Activated naive CD4-positive, alpha-beta T cell treated with Interleukin-2 at 50 U/mL for 16 hours (primary cell): ENCODE results near the gene ABCC8.
"Not testable (repeated sequence)": the region's sequence is repeated elsewhere in the genome, so short reads cannot be mapped to it uniquely, and the experiment has no call there.

Experiments used
- DNase-seq: peaks from one replicate; pipeline ENCODE4 v3.0.0-alpha.2; 2020

The ABCC8 gene

GRCh38 chr11:17463546-17464174 lies 13.0 kb downstream of the ABCC8 start:
- no peak for DNase-seq

- no peak for DNase-seq
Measured at GRCh38 chr11:17462940-17463339, 13.7 kb downstream of the ABCC8 start.

- no peak for DNase-seq
Measured at GRCh38 chr11:17460406-17460805, 16.2 kb downstream of the ABCC8 start.

GRCh38 chr11:17459236-17459896 lies 17.3 kb downstream of the ABCC8 start:
- no peak for DNase-seq

GRCh38 chr11:17458268-17458667 lies 18.4 kb downstream of the ABCC8 start:
- no peak for DNase-seq

GRCh38 chr11:17457396-17458173 lies 19.1 kb downstream of the ABCC8 start:
- DNase-seq, result no peak

- no peak for DNase-seq
Measured at GRCh38 chr11:17452668-17453067, 24.0 kb downstream of the ABCC8 start.

- no peak for DNase-seq
Measured at GRCh38 chr11:17449158-17449557, 27.5 kb downstream of the ABCC8 start.

- no peak for DNase-seq
Measured at GRCh38 chr11:17446482-17446881, 30.2 kb downstream of the ABCC8 start.

GRCh38 chr11:17445240-17445795 lies 31.3 kb downstream of the ABCC8 start:
- no peak for DNase-seq

GRCh38 chr11:17443926-17444690 lies 32.5 kb downstream of the ABCC8 start:
- no peak for DNase-seq

GRCh38 chr11:17443423-17443822 lies 33.2 kb downstream of the ABCC8 start:
- DNase-seq, result no peak

GRCh38 chr11:17443000-17443399 lies 33.6 kb downstream of the ABCC8 start:
- no peak for DNase-seq

- DNase-seq, result no peak
Measured at GRCh38 chr11:17439316-17439782, 37.3 kb downstream of the ABCC8 start.

- no peak for DNase-seq
Measured at GRCh38 chr11:17437366-17437765, 39.3 kb downstream of the ABCC8 start.

- no peak for DNase-seq
Measured at GRCh38 chr11:17434108-17434507, 42.5 kb downstream of the ABCC8 start.

GRCh38 chr11:17432002-17432401 lies 44.6 kb downstream of the ABCC8 start:
- DNase-seq, result no peak

GRCh38 chr11:17431139-17431538 lies 45.5 kb downstream of the ABCC8 start:
- DNase-seq, result no peak

- DNase-seq, result no peak
Measured at GRCh38 chr11:17430616-17431015, 46.0 kb downstream of the ABCC8 start.

GRCh38 chr11:17428925-17429324 lies 47.7 kb downstream of the ABCC8 start:
- no peak for DNase-seq

GRCh38 chr11:17428261-17428660 lies 48.4 kb downstream of the ABCC8 start:
- no peak for DNase-seq

GRCh38 chr11:17426233-17426632 lies 50.4 kb downstream of the ABCC8 start:
- DNase-seq, result not testable (repeated sequence)
